Fibroblast of mammary gland (primary cell): ENCODE results near the gene RNU6-9.

ENCODE experiments used
- DNase-seq: peaks from one replicate; pipeline ENCODE4 v3.0.0-alpha.2; 2010; ENCODE audit warnings: low read depth
- H3K4me3 ChIP-seq: 2 replicates; pipeline ENCODE4 v1.5.1; 2011; ENCODE audit warnings: low read depth, mild to moderate bottlenecking, low read length, moderate library complexity; ENCODE audit not compliant: control insufficient read depth
- TF ChIP-seq, protein P1 (sequence below): conservative IDR thresholded peaks from 2 replicates; pipeline ENCODE4 v1.5.1; 2011; ENCODE audit warnings: low read depth, low read length, inconsistent platforms; ENCODE audit not compliant: control insufficient read depth, insufficient read depth

RNU6-9 gene

DNA sequence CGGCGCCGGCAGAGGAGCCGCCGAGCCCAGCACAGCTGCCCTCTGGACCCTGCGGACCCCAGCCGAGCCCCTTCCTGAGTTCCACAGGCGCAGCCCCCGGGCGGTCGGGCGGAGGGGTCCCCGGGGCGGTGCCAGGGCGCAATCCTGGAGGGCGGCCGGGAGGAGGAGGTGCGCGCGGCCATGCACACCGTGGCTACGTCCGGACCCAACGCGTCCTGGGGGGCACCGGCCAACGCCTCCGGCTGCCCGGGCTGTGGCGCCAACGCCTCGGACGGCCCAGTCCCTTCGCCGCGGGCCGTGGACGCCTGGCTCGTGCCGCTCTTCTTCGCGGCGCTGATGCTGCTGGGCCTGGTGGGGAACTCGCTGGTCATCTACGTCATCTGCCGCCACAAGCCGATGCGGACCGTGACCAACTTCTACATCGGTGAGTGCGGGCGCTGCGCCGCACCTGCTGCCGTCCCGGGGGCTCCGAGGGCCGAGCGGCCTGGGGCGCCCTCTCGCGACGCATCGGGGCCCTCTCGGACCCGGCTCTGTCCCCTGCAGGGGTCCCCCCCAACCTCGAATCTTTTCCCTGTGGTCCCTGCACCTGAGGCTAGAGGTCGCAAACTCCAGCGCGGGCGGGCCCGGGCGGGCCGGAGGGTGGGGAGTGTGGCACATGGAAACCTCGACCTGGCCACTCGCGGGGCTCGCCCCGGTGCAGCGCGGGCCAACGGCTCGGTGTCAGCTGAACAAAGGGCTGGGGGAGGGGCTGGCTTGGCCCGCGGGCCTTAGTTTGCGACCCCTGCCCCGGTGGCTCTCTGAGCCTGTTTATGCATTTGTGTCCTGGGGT, 24.3 kb downstream of the RNU6-9 start, which contains the start of gene KISS1R:
Gene KISS1R, plus strand, starts transcription at position 11 of the 829 bp plus-strand sequence. Its CDS starts 170 bp downstream, at position 181.
- TF ChIP-seq, protein P1, sequence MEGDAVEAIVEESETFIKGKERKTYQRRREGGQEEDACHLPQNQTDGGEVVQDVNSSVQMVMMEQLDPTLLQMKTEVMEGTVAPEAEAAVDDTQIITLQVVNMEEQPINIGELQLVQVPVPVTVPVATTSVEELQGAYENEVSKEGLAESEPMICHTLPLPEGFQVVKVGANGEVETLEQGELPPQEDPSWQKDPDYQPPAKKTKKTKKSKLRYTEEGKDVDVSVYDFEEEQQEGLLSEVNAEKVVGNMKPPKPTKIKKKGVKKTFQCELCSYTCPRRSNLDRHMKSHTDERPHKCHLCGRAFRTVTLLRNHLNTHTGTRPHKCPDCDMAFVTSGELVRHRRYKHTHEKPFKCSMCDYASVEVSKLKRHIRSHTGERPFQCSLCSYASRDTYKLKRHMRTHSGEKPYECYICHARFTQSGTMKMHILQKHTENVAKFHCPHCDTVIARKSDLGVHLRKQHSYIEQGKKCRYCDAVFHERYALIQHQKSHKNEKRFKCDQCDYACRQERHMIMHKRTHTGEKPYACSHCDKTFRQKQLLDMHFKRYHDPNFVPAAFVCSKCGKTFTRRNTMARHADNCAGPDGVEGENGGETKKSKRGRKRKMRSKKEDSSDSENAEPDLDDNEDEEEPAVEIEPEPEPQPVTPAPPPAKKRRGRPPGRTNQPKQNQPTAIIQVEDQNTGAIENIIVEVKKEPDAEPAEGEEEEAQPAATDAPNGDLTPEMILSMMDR, result no peak
- H3K4me3 ChIP-seq, result no peak within 1 kb of the TSS
- no peak for DNase-seq

DNA sequence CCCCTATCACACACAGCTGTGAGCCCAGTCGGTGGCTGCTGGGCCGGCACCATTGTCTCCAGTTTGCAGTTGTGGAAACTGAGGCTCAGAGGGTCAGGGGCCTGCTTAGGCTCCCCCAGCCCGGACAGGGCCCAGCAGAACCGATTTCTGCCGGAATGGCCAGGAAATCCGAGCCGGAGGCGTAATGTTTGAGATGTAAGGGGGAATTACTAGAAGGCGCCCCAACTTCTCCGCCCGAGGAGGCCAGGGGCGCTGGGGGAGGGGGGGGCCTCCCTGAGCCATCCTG, 24.8 kb downstream of the RNU6-9 start:
- DNase-seq, result no peak
- H3K4me3 ChIP-seq, result no peak overlapping the region
- TF ChIP-seq, protein P1, result no peak

DNA sequence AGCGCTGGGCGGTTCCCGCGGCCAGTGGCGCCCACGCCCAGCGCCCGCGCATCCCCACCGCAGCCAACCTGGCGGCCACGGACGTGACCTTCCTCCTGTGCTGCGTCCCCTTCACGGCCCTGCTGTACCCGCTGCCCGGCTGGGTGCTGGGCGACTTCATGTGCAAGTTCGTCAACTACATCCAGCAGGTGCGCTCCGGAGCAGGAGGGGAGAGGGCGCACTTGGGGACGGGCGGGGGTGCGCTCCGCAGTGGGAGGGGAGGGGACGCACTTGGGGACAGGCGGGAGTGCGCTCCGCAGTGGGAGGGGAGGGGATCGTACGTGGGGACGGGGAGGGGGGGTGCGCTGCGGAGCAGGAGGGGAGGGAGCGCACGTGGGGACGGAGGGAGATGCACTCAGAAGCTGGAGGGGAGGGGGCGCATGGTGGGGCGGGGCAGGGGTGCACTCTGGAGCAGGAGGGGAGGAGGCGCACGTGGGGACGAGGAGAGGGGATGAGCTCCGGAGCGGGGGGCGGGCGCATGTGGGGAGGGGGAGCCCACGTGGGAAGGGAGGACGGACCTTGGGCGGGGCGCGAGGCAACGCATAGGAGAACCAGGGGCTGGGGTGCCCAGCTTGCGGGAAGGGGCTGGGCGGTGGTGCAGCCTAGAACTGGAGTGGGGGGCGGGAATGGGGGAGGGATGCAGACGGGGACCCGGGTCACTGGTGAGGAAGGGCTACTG, 25.4 kb downstream of the RNU6-9 start:
- no peak for DNase-seq
- H3K4me3 ChIP-seq, result no peak overlapping the region
- TF ChIP-seq, protein P1, result no peak

DNA sequence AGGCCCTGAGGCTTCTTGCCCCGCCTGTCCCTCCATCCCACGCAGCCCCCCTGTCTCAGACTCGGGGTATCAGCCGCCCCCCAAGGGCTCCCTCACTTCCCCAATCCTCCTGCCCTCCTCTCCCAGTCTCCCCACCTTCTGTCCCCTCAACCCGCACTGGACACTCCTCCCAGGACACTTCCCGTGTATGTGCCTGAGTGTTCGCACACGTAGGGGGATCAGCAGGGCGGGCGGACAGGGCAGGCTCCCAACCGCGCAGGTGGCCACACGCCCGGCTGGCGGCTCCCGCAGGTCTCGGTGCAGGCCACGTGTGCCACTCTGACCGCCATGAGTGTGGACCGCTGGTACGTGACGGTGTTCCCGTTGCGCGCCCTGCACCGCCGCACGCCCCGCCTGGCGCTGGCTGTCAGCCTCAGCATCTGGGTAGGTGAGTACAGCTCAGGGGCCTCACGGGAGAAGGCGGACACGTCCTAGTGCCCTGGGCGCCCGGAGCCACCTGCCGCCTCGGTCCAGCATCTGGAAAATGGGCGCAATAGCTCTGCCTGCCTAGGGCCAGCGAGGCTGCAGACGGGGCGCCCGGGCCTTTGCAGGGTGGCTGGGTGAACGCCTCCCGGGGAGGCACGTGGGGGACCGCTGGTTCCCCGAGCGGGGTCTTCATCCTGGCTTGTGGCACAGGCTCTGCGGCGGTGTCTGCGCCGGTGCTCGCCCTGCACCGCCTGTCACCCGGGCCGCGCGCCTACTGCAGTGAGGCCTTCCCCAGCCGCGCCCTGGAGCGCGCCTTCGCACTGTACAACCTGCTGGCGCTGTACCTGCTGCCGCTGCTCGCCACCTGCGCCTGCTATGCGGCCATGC, 26.1 kb downstream of the RNU6-9 start:
- H3K4me3 ChIP-seq, result no peak overlapping the region
- TF ChIP-seq, protein P1, result no peak
- no peak for DNase-seq

DNA sequence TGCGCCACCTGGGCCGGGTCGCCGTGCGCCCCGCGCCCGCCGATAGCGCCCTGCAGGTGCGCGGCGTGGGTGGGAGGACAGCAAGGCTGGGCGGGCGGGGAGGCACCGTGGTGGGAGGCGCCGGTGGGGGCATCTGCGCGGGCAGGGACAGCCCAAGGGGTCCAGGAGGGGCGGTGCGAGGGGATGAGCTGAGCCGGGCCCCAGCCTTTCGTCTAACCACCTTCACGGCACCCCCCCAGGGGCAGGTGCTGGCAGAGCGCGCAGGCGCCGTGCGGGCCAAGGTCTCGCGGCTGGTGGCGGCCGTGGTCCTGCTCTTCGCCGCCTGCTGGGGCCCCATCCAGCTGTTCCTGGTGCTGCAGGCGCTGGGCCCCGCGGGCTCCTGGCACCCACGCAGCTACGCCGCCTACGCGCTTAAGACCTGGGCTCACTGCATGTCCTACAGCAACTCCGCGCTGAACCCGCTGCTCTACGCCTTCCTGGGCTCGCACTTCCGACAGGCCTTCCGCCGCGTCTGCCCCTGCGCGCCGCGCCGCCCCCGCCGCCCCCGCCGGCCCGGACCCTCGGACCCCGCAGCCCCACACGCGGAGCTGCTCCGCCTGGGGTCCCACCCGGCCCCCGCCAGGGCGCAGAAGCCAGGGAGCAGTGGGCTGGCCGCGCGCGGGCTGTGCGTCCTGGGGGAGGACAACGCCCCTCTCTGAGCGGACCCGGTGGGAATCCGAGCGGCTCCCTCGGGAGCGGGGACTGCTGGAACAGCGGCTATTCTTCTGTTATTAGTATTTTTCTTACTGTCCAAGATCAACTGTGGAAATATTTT, 27.0 kb downstream of the RNU6-9 start:
- no peak for DNase-seq
- TF ChIP-seq, protein P1, result no peak
- no peak overlapping the region for H3K4me3 ChIP-seq
